B cell (primary cell): Measurements from ENCODE around the gene THBD. TPM values are rescaled to one million over a fixed set of nuclear protein-coding genes. Genes with fewer than 3 reads are reported as not detected.
A peak's percentile ranks its signal among the peaks of the same experiment; 100 is the strongest.

Experiments used
- ATAC-seq: fragments of 200-7000 bp; cut with Tn5 transposase; one replicate; pipeline ENCODE4 v1.10.0; 2021; ENCODE audit warnings: low read depth, mild to moderate bottlenecking, moderate number of reproducible peaks, moderate library complexity
- CTCF ChIA-PET: fragments of 350-600 bp; sonication (Branson Sonifier 250); formaldehyde crosslinking; loops from one replicate; lab custom pipeline; 2021; ENCODE audit warnings: antibody characterized with exemption, inconsistent platforms; lab: Charles Lee
- POLR2A ChIA-PET: fragments of 350-600 bp; sonication (Branson Sonifier 250); formaldehyde crosslinking; loops from one replicate; lab custom pipeline; 2021; ENCODE audit warnings: antibody characterized with exemption; lab: Charles Lee
- DNase-seq: peaks from one replicate; pipeline ENCODE4 v3.0.0; 2013
- H2AFZ ChIP-seq: 2 replicates; pipeline ENCODE4 v1.6.1; 2012; ENCODE audit warnings: mild to moderate bottlenecking, low read depth, low read length; ENCODE audit not compliant: insufficient read depth, poor library complexity, severe bottlenecking
- H3K27ac ChIP-seq, 2 donors: 1 replicate in 1 of 2; 2 replicates in 1 of 2; pipeline ENCODE4 v1.5.1; 2012 to 2013; ENCODE audit warnings: low read length in 2 of 2, mild to moderate bottlenecking in 2 of 2, moderate library complexity in 1 of 2
- H3K27me3 ChIP-seq, 4 experiments: fragments of 200-600 bp in 1 of 4; sonication (generic) in 1 of 4; replicated peaks in 1 of 4; 1 replicate in 2 of 4; 2 replicates in 2 of 4; pipeline versions ENCODE4 v1.6.1 to v1.7.0; 2013 to 2016; ENCODE audit warnings: low read length in 3 of 4, mild to moderate bottlenecking in 2 of 4, mixed read lengths in 1 of 4, moderate library complexity in 1 of 4; ENCODE audit not compliant: insufficient read depth in 4 of 4, control insufficient read depth in 3 of 4; ENCODE audit errors: control extremely low read depth in 1 of 4
- H3K36me3 ChIP-seq, 2 experiments: replicated peaks in 1 of 2; 1 replicate in 1 of 2; 2 replicates in 1 of 2; pipeline versions ENCODE4 v1.6.1 to v1.7.1; 2013; ENCODE audit warnings: low read length in 1 of 2; ENCODE audit not compliant: insufficient read depth in 2 of 2, control insufficient read depth in 1 of 2; ENCODE audit errors: control extremely low read depth in 1 of 2, extremely low read depth in 1 of 2
- H3K4me1 ChIP-seq, 2 donors: fragments of 200-600 bp in 1 of 2; sonication (generic) in 1 of 2; 1 replicate in 1 of 2; 2 replicates in 1 of 2; pipeline versions ENCODE4 v1.5.1 to v1.6.1; 2013 to 2017; ENCODE audit warnings: low read length in 2 of 2; ENCODE audit not compliant: control insufficient read depth in 2 of 2, insufficient read depth in 2 of 2
- H3K4me2 ChIP-seq: replicated peaks from 2 replicates; pipeline ENCODE3; 2012; ENCODE audit warnings: mild to moderate bottlenecking, low read depth, low read length; ENCODE audit not compliant: poor library complexity, severe bottlenecking
- H3K4me3 ChIP-seq, 5 experiments: fragments of 200-600 bp in 1 of 5; sonication (generic) in 1 of 5; 1 replicate in 3 of 5; 2 replicates in 2 of 5; pipeline versions ENCODE4 v1.5.1 to v1.7.0; 2011 to 2016; ENCODE audit warnings: low read length in 4 of 5, mild to moderate bottlenecking in 4 of 5, low read depth in 2 of 5, control low read depth in 1 of 5, moderate library complexity in 1 of 5; ENCODE audit not compliant: insufficient read depth in 1 of 5; ENCODE audit errors: control extremely low read depth in 1 of 5, extremely low read depth in 1 of 5
- H3K79me2 ChIP-seq: fragments of 200-600 bp; sonication (generic); one replicate; pipeline ENCODE4 v1.6.0; 2016; ENCODE audit warnings: low read length; ENCODE audit not compliant: control insufficient read depth, insufficient read depth
- H3K9ac ChIP-seq: fragments of 200-600 bp; sonication (generic); 2 replicates; pipeline ENCODE4 v1.6.1; 2017; ENCODE audit warnings: mild to moderate bottlenecking, low read length, moderate library complexity
- H3K9me3 ChIP-seq, 3 donors: one replicate each; pipeline versions ENCODE4 v1.6.1 to v1.7.1; 2013; ENCODE audit warnings: low read length in 2 of 3; ENCODE audit not compliant: control insufficient read depth in 2 of 3, insufficient read depth in 1 of 3; ENCODE audit errors: control extremely low read depth in 1 of 3
- H4K20me1 ChIP-seq: 2 replicates; pipeline ENCODE4 v1.6.0; 2012; ENCODE audit warnings: mild to moderate bottlenecking, low read length; ENCODE audit not compliant: insufficient read depth, control insufficient read depth, poor library complexity, severe bottlenecking
- H3K27ac Mint-ChIP-seq: one replicate; pipeline ENCODE4 v1.8.0; 2021; ENCODE audit warnings: mixed read lengths
- H3K27me3 Mint-ChIP-seq: one replicate; pipeline ENCODE4 v1.8.0; 2021; ENCODE audit warnings: mixed read lengths
- H3K4me1 Mint-ChIP-seq: one replicate; pipeline ENCODE4 v1.8.0; 2021; ENCODE audit warnings: mixed read lengths
- H3K4me3 Mint-ChIP-seq: one replicate; pipeline ENCODE4 v1.8.0; 2021; ENCODE audit warnings: mixed read lengths
- H3K9me3 Mint-ChIP-seq: one replicate; pipeline ENCODE4 v1.8.0; 2022; ENCODE audit warnings: mixed read lengths; ENCODE audit not compliant: insufficient read depth
- CTCF ChIP-seq: fragments of 200-600 bp; IDR thresholded peaks from one replicate; pipeline ENCODE4 v1.8.0; 2022; ENCODE audit warnings: antibody characterized with exemption, mild to moderate bottlenecking
- EZH2 ChIP-seq: IDR thresholded peaks from 2 replicates; pipeline ENCODE4 v1.6.1; 2012; ENCODE audit warnings: borderline replicate concordance, low read depth, mild to moderate bottlenecking, moderate library complexity, low read length; ENCODE audit not compliant: insufficient read depth, poor library complexity, severe bottlenecking
- WGBS: methylation state at CpG from one replicate; pipeline ENCODE4 v1.1.5; 2013; ENCODE audit warnings: missing lambda C conversion rate; ENCODE audit not compliant: insufficient coverage; 5-methylcytosine and 5-hydroxymethylcytosine counted together
- intact Hi-C: fragments of 100-400 bp; cut with micrococcal nuclease; formaldehyde crosslinking; loops from one replicate; pipeline ENCODE4 v1.10.0; 2022
- polyA plus RNA-seq: library from polyadenylated mRNA; depleted of rRNA; stranded (reverse); fragments of >200 nt; gene quantifications from 2 replicates; pipeline ENCODE4 v1.2.3, GENCODE V29; 2012
- total RNA-seq, 2 donors: library from RNA; stranded (reverse); fragments of 120-200 nt in 1 of 2; gene quantifications; 1 replicate in 1 of 2; 2 replicates in 1 of 2; pipeline versions ENCODE4 v1.2.3 to v1.2.4, GENCODE V29; 2013 to 2022

Gene THBD
- total and polyA plus RNA-seq, 2 donors (not counting 1 experiment from before 2014, with no cell fraction given) = 0.78 TPM; not detected in 1

- Mint-ChIP-seq H3K27me3 (peaks cover 31% of the 10 kb centered on the region), H3K27ac (no peak overlapping the region), H3K4me3 (no peak overlapping the region), H3K9me3 (peaks cover 2% of the 10 kb centered on the region), H3K4me1 (peaks cover 5% of the 10 kb centered on the region)
- DNase-seq (no peak), ATAC-seq (no peak)
- peaks cover 0 to 41% (median 13%) of the 10 kb centered on the region in 4 experiments for H3K27me3 ChIP-seq
- CTCF ChIA-PET = no interaction called here
- H3K9ac ChIP-seq = no peak overlapping the region
- H3K79me2 ChIP-seq = no peaks in the 10 kb centered on the region
- H3K27ac ChIP-seq = no peak overlapping the region
- intact Hi-C loops = no loop called here
- no peak overlapping the region for H2AFZ ChIP-seq
- no peak for TF ChIP-seq EZH2
- TF ChIP-seq CTCF = no peak
- no peaks in the 10 kb centered on the region for H3K36me3 ChIP-seq
- peaks cover 3 to 4% of the 10 kb centered on the region in 2 donors for H3K4me1 ChIP-seq
- no peak overlapping the region for H3K4me3 ChIP-seq
- no peak overlapping the region for H3K4me2 ChIP-seq
- no peaks in the 10 kb centered on the region for H4K20me1 ChIP-seq
- 19% methylated on average over 39 of the region's 46 CpGs for WGBS
- H3K9me3 ChIP-seq = peaks cover 0 to 16% (median 0%) of the 10 kb centered on the region in 3 donors
- POLR2A ChIA-PET = no interaction called here
These were observed 1.6 kb upstream of the THBD start for GRCh38 chr20:23050847-23051627.

- Histone ChIP-seq H3K27ac (no peak overlapping the region), H3K4me2 (peak overlapping the region; percentile 11), H2AFZ (no peak overlapping the region), H3K27me3 (peaks cover 0 to 47% (median 13%) of the 10 kb centered on the region in 4 experiments), H3K36me3 (no peaks in the 10 kb centered on the region), H3K9me3 (peaks cover 0 to 16% (median 0%) of the 10 kb centered on the region in 3 donors), H4K20me1 (no peaks in the 10 kb centered on the region), H3K79me2 (no peaks in the 10 kb centered on the region), H3K4me3 (peak overlapping the region in 1 of 5 experiments; percentile 23), H3K9ac (no peak overlapping the region), H3K4me1 (peaks cover 3 to 4% of the 10 kb centered on the region in 2 donors)
- peaks cover 35% of the 10 kb centered on the region for H3K27me3 Mint-ChIP-seq
- TF ChIP-seq EZH2 (no peak), CTCF (no peak)
- no peaks in the 10 kb centered on the region for H3K9me3 Mint-ChIP-seq
- CTCF ChIA-PET = no interaction called here
- intact Hi-C loops = no loop called here
- H3K4me3 Mint-ChIP-seq = no peak overlapping the region
- POLR2A ChIA-PET = no interaction called here
- H3K27ac Mint-ChIP-seq = no peak overlapping the region
- ATAC-seq = no peak
- DNase-seq = no peak
- 3% methylated on average over 38 of the region's 48 CpGs for WGBS
- peaks cover 5% of the 10 kb centered on the region for H3K4me1 Mint-ChIP-seq
These were observed 785 bp upstream of the THBD start for GRCh38 chr20:23050076-23050838.
